Measurements from ENCODE around the gene SEMA3F. TPM values are rescaled to one million over a fixed set of nuclear protein-coding genes. Genes with fewer than 3 reads are reported as not detected.

SEMA3F gene
- polyA plus RNA-seq, 1 experiment = 14.7 TPM

DNA sequence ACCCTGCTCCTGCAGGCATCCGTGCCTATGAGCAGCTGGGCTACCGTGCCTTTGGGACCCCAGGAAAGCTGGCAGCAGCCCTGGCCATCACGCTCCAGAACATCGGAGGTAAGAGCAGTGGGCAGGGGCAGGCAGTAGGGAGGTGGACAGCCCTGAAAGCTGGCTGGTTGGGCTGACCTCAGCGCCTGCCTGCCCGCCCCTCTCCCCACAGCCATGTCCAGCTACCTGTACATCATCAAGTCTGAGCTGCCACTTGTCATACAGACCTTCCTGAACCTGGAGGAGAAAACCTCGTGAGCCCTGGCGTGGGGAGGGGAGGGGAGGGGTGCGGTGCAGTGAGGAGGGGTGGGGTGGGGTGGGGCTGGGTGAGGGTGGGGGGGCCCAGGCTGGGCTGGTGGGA is 60.4 kb downstream of the SEMA3F start:
- TF ChIP-seq, protein P1, sequence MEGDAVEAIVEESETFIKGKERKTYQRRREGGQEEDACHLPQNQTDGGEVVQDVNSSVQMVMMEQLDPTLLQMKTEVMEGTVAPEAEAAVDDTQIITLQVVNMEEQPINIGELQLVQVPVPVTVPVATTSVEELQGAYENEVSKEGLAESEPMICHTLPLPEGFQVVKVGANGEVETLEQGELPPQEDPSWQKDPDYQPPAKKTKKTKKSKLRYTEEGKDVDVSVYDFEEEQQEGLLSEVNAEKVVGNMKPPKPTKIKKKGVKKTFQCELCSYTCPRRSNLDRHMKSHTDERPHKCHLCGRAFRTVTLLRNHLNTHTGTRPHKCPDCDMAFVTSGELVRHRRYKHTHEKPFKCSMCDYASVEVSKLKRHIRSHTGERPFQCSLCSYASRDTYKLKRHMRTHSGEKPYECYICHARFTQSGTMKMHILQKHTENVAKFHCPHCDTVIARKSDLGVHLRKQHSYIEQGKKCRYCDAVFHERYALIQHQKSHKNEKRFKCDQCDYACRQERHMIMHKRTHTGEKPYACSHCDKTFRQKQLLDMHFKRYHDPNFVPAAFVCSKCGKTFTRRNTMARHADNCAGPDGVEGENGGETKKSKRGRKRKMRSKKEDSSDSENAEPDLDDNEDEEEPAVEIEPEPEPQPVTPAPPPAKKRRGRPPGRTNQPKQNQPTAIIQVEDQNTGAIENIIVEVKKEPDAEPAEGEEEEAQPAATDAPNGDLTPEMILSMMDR (IDR thresholded peaks at IDR 0.05; ENCODE audit: low read depth, low read length) = no peak
- H3K27ac ChIP-seq (ENCODE audit: low read depth, low read length) = no peak overlapping the region
- no peaks in the 10 kb centered on the region for H3K9me3 ChIP-seq (ENCODE audit: control insufficient read depth, insufficient read depth, low read length)
- no peak overlapping the region for H3K4me3 ChIP-seq (ENCODE audit: low read depth, low read length)
- POLR2A ChIA-PET = interaction anchor here (0.5 kb wide), 1 partner anchor 22 kb away, joined by 3 read pairs; no protein-coding TSS in a partner anchor
- DNase-seq (ENCODE audit: low read depth, low spot score) = no peak
- peaks cover 15% of the 10 kb centered on the region for H3K27me3 ChIP-seq (ENCODE audit: control insufficient read depth, insufficient read depth, low read length)
- CTCF ChIA-PET = interaction anchor here (1.9 to 15.6 kb wide), 3 partner anchors 10 to 23 kb away, joined by 5 to 324 read pairs (median 10); partner anchors contain the start of gene GNAT1

DNA sequence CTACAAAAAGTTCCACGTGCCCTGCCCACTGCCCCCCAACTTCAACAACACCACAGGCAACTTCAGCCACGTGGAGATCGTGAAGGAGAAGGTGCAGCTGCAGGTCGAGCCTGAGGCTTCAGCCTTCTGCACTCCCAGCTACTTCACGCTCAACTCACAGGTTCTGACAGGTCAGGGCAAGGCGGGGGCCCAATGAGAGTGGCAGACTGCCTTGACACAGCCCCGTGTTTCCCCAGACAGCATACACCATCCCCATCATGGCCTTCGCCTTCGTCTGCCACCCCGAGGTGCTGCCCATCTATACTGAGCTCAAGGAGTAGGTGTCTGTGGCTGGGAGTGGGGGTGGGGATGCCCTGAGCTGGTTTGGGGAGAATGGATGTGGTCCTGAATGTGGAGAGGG is 62.6 kb downstream of the SEMA3F start:
- ChIA-PET CTCF (interaction anchor here (15.6 kb wide), 1 partner anchor 25 kb away, joined by 324 read pairs; the partner anchor contains the start of gene GNAT1), POLR2A (interaction anchor here (0.6 kb wide), 1 partner anchor 47 kb away, joined by 3 read pairs; no protein-coding TSS in a partner anchor)

DNA sequence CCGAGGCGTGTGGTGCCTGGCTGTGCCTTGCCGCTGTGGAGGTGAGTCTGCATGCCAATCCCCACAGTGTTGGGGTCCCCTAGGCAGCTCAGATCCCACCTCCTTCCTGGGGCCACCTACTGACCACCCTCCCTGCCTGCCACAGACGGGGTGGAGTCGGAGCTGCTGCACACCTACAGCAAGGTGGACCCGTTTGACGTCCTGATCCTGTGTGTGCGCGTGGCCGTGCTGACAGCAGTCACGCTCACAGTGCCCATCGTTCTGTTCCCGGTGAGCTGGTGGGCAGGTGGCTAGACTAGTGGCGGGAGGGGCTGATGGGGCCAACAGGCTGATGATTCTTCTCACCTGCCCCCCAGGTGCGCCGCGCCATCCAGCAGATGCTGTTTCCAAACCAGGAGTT is 63.3 kb downstream of the SEMA3F start:
- no peak for DNase-seq (ENCODE audit: low read depth, low spot score)
- no peaks in the 10 kb centered on the region for H3K9me3 ChIP-seq (ENCODE audit: control insufficient read depth, insufficient read depth, low read length)
- peaks cover 18% of the 10 kb centered on the region for H3K27me3 ChIP-seq (ENCODE audit: control insufficient read depth, insufficient read depth, low read length)
- POLR2A ChIA-PET = no interaction called here
- H3K27ac ChIP-seq (ENCODE audit: low read depth, low read length) = no peak overlapping the region
- TF ChIP-seq, protein P1 (IDR thresholded peaks at IDR 0.05; ENCODE audit: low read depth, low read length) = no peak
- no peak overlapping the region for H3K4me3 ChIP-seq (ENCODE audit: low read depth, low read length)
- CTCF ChIA-PET = interaction anchor here (0.6 to 15.6 kb wide), 2 partner anchors 8 to 26 kb away, joined by 3 to 324 read pairs; partner anchors contain the start of gene GNAT1

More for the DNA sequence above, 62.6 kb downstream of the SEMA3F start:
- Histone ChIP-seq H3K9me3 (ENCODE audit: control insufficient read depth, insufficient read depth, low read length) (no peaks in the 10 kb centered on the region), H3K4me3 (ENCODE audit: low read depth, low read length) (no peak overlapping the region), H3K27ac (ENCODE audit: low read depth, low read length) (no peak overlapping the region), H3K27me3 (ENCODE audit: control insufficient read depth, insufficient read depth, low read length) (peaks cover 15% of the 10 kb centered on the region)
- DNase-seq (ENCODE audit: low read depth, low spot score) = no peak
- TF ChIP-seq, protein P1 (IDR thresholded peaks at IDR 0.05; ENCODE audit: low read depth, low read length) = no peak

DNA sequence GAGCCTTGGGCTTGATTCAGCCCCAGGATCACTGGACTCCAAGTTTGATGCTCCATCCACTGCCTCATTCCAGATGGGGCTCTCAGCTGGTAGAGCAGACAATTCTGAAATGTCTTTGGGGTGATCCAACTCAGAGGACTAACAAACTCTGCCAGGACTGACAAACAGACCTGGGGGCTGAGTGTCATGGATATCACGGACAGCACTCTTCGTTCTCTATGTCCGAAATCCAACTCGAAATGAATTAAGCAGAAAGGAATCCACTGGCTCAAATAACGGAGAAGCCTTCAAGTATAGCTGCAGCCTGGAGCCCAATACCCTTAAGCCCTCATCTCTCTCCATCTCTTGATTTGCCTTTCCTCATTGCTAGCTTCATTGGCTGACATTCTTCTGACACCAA is 64.2 kb downstream of the SEMA3F start:
- ChIA-PET CTCF (interaction anchor here (0.7 to 15.6 kb wide), 3 partner anchors 11 to 27 kb away, joined by 3 to 324 read pairs (median 8); partner anchors contain the start of gene GNAT1), POLR2A (no interaction called here)
- no peak for DNase-seq (ENCODE audit: low read depth, low spot score)
- no peaks in the 10 kb centered on the region for H3K9me3 ChIP-seq (ENCODE audit: control insufficient read depth, insufficient read depth, low read length)
- no peak overlapping the region for H3K4me3 ChIP-seq (ENCODE audit: low read depth, low read length)
- TF ChIP-seq, protein P1 (IDR thresholded peaks at IDR 0.05; ENCODE audit: low read depth, low read length) = no peak
- H3K27me3 ChIP-seq (ENCODE audit: control insufficient read depth, insufficient read depth, low read length) = peaks cover 22% of the 10 kb centered on the region
- no peak overlapping the region for H3K27ac ChIP-seq (ENCODE audit: low read depth, low read length)

DNA sequence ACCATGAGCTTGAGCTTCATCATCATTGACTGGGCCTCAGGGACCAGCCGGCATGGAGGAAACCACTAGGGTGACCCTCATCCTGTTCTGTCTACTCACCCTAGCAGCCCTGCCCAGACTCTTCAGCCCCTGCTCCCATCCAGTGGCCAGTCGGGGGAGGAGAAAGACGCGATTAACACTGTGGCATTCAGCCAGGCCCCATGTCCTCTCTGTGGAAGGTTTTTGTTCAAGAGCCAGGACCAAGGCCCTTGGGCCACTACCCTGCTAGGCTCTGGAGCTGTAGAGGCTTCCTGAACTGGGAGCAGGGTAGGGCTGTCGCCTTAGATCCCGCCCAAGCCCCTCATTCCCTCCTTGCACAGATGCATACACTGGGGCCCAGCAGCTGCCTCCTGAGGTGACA is 65.0 kb downstream of the SEMA3F start:
- TF ChIP-seq, protein P1 (IDR thresholded peaks at IDR 0.05; ENCODE audit: low read depth, low read length) = no peak

More for the DNA sequence above, 65.0 kb downstream of the SEMA3F start:
- ChIA-PET CTCF (interaction anchor here (0.6 to 15.6 kb wide), 2 partner anchors 28 to 106 kb away, joined by 3 to 324 read pairs; partner anchors contain the start of gene GNAT1), POLR2A (no interaction called here)
- Histone ChIP-seq H3K27me3 (ENCODE audit: control insufficient read depth, insufficient read depth, low read length) (peaks cover 16% of the 10 kb centered on the region), H3K27ac (ENCODE audit: low read depth, low read length) (no peak overlapping the region), H3K9me3 (ENCODE audit: control insufficient read depth, insufficient read depth, low read length) (no peaks in the 10 kb centered on the region), H3K4me3 (ENCODE audit: low read depth, low read length) (no peak overlapping the region)
- DNase-seq (ENCODE audit: low read depth, low spot score) = no peak

Measured in AG04450 (cell line).